H9 (cell line): ENCODE data around the gene MDFIC. TPM values are rescaled to one million over a fixed set of nuclear protein-coding genes. Genes with fewer than 3 reads are reported as not detected.
"Not testable (repeated sequence)": the region's sequence is repeated elsewhere in the genome, so short reads cannot be mapped to it uniquely, and the experiment has no call there.

Experiments used
- DNase-seq: peaks from one replicate; pipeline ENCODE4 v3.0.0-alpha.2; 2017
- H2AFZ ChIP-seq: one replicate; pipeline ENCODE4 v1.6.1; 2013; ENCODE audit warnings: mild to moderate bottlenecking, low read length, control low read depth, moderate library complexity
- H2AK5ac ChIP-seq: 2 replicates; pipeline ENCODE4 v1.6.1; 2013; ENCODE audit warnings: low read length, control low read depth, mixed read lengths; ENCODE audit not compliant: insufficient read length
- H2BK120ac ChIP-seq: one replicate; pipeline ENCODE4 v1.6.1; 2013; ENCODE audit warnings: low read depth, mild to moderate bottlenecking, low read length, control low read depth, inconsistent platforms; ENCODE audit not compliant: poor library complexity, severe bottlenecking
- H2BK12ac ChIP-seq: 2 replicates; pipeline ENCODE4 v1.6.1; 2013; ENCODE audit warnings: low read length, control low read depth, mixed read lengths, low read depth; ENCODE audit not compliant: insufficient read length
- H2BK15ac ChIP-seq: 2 replicates; pipeline ENCODE4 v1.6.1; 2013; ENCODE audit warnings: low read depth, low read length, control low read depth
- H2BK20ac ChIP-seq: one replicate; pipeline ENCODE4 v1.6.1; 2013; ENCODE audit warnings: low read depth, mild to moderate bottlenecking, low read length, control low read depth, inconsistent platforms; ENCODE audit not compliant: poor library complexity, severe bottlenecking
- H2BK5ac ChIP-seq: 2 replicates; pipeline ENCODE4 v1.6.1; 2013; ENCODE audit warnings: low read length, control low read depth, mixed read lengths; ENCODE audit not compliant: insufficient read length
- H3K14ac ChIP-seq: 2 replicates; pipeline ENCODE4 v1.6.1; 2013; ENCODE audit warnings: low read length, control low read depth; ENCODE audit not compliant: insufficient read depth
- H3K18ac ChIP-seq: 2 replicates; pipeline ENCODE4 v1.6.1; 2013; ENCODE audit warnings: low read depth, mild to moderate bottlenecking, mixed read lengths, low read length, control low read depth; ENCODE audit not compliant: insufficient read length
- H3K23ac ChIP-seq: 2 replicates; pipeline ENCODE4 v1.6.1; 2013; ENCODE audit warnings: low read length, control low read depth, mixed read lengths, low read depth; ENCODE audit not compliant: insufficient read length
- H3K23me2 ChIP-seq: 2 replicates; pipeline ENCODE4 v1.6.1; 2013; ENCODE audit warnings: low read depth, mild to moderate bottlenecking, mixed read lengths, low read length, control low read depth; ENCODE audit not compliant: insufficient read length, poor library complexity, severe bottlenecking
- H3K27ac ChIP-seq: 2 replicates; pipeline ENCODE4 v1.5.1; 2013; ENCODE audit warnings: low read length, control low read depth, mixed read lengths, low read depth; ENCODE audit not compliant: insufficient read length
- H3K27me3 ChIP-seq: 2 replicates; pipeline ENCODE4 v1.6.1; 2013; ENCODE audit warnings: low read length, control low read depth, inconsistent platforms; ENCODE audit not compliant: insufficient read depth
- H3K4ac ChIP-seq: 2 replicates; pipeline ENCODE4 v1.6.1; 2013; ENCODE audit warnings: low read depth, mild to moderate bottlenecking, control low read depth, inconsistent platforms, low read length, moderate library complexity
- H3K4me1 ChIP-seq: 2 replicates; pipeline ENCODE4 v1.6.1; 2013; ENCODE audit warnings: low read length, control low read depth, inconsistent platforms; ENCODE audit not compliant: insufficient read depth
- H3K4me2 ChIP-seq: 2 replicates; pipeline ENCODE4 v1.6.1; 2013; ENCODE audit warnings: low read length, control low read depth, mixed read lengths; ENCODE audit not compliant: insufficient read length, insufficient read depth
- H3K56ac ChIP-seq: 2 replicates; pipeline ENCODE4 v1.6.1; 2013; ENCODE audit warnings: low read depth, mild to moderate bottlenecking, mixed read lengths, low read length, control low read depth; ENCODE audit not compliant: insufficient read length
- H3K79me1 ChIP-seq: 2 replicates; pipeline ENCODE4 v1.6.1; 2013; ENCODE audit warnings: low read depth, mild to moderate bottlenecking, moderate library complexity, low read length, control low read depth, inconsistent platforms; ENCODE audit not compliant: insufficient read depth, poor library complexity, severe bottlenecking
- H3K79me2 ChIP-seq: 2 replicates; pipeline ENCODE4 v1.6.1; 2013; ENCODE audit warnings: low read length, control low read depth, inconsistent platforms; ENCODE audit not compliant: insufficient read depth
- H3K9ac ChIP-seq: 2 replicates; pipeline ENCODE4 v1.6.1; 2013; ENCODE audit warnings: low read length, control low read depth, mixed read lengths; ENCODE audit not compliant: insufficient read length; ENCODE audit errors: extremely low read depth
- H3K9me3 ChIP-seq: one replicate; pipeline ENCODE4 v1.6.1; 2013; ENCODE audit warnings: low read depth, low read length, inconsistent platforms; ENCODE audit not compliant: control insufficient read depth
- H3T11ph ChIP-seq: one replicate; pipeline ENCODE4 v1.6.1; 2013; ENCODE audit warnings: mild to moderate bottlenecking, low read length, control low read depth, inconsistent platforms
- H4K20me1 ChIP-seq: one replicate; pipeline ENCODE4 v1.6.1; 2013; ENCODE audit not compliant: control insufficient read depth, insufficient read length, insufficient read depth
- H4K5ac ChIP-seq: 2 replicates; pipeline ENCODE4 v1.6.1; 2013; ENCODE audit warnings: low read depth, mild to moderate bottlenecking, mixed read lengths, low read length, control low read depth; ENCODE audit not compliant: insufficient read length
- H4K8ac ChIP-seq: replicated peaks from 2 replicates; pipeline ENCODE4 v1.6.1; 2013; ENCODE audit warnings: low read length, control low read depth, mixed read lengths, low read depth; ENCODE audit not compliant: insufficient read length
- H4K91ac ChIP-seq: 2 replicates; pipeline ENCODE4 v1.6.1; 2013; ENCODE audit warnings: low read depth, mild to moderate bottlenecking, moderate library complexity, mixed read lengths, low read length, control low read depth; ENCODE audit not compliant: insufficient read length
- H3K27ac Mint-ChIP-seq, 3 experiments: 2 replicates in 2 of 3; 3 replicates in 1 of 3; pipeline ENCODE4 v1.8.0; 2020 to 2021; ENCODE audit warnings: mixed read lengths in 3 of 3, mild to moderate bottlenecking in 1 of 3, moderate library complexity in 1 of 3
- H3K27me3 Mint-ChIP-seq: 2 replicates; pipeline ENCODE4 v1.8.0; 2021; ENCODE audit warnings: low read depth, mild to moderate bottlenecking, moderate library complexity, mixed read lengths
- H3K36me3 Mint-ChIP-seq, 3 experiments: 2 replicates in 2 of 3; 3 replicates in 1 of 3; pipeline ENCODE4 v1.8.0; 2020 to 2021; ENCODE audit warnings: low read depth in 3 of 3, mixed read lengths in 3 of 3; ENCODE audit not compliant: insufficient read depth in 1 of 3
- H3K4me1 Mint-ChIP-seq, 2 experiments: 2 replicates each; pipeline ENCODE4 v1.8.0; 2020; ENCODE audit warnings: mixed read lengths in 2 of 2
- H3K4me3 Mint-ChIP-seq, 2 experiments: 2 replicates in 1 of 2; 3 replicates in 1 of 2; pipeline ENCODE4 v1.8.0; 2020 to 2021; ENCODE audit warnings: mild to moderate bottlenecking in 2 of 2, mixed read lengths in 2 of 2, moderate library complexity in 1 of 2
- H3K9me3 Mint-ChIP-seq, 2 experiments: 2 replicates in 1 of 2; 3 replicates in 1 of 2; pipeline ENCODE4 v1.8.0; 2020; ENCODE audit warnings: mild to moderate bottlenecking in 2 of 2, mixed read lengths in 2 of 2, moderate library complexity in 1 of 2
- WGBS: extraction: QIAGEN DNeasy Blood & Tissue Kit; methylation state at CpG from one replicate; pipeline ENCODE4 v1.1.7; 2013; ENCODE audit warnings: missing lambda C conversion rate, low lambda C conversion rate, mixed read lengths; ENCODE audit not compliant: insufficient read length; ENCODE audit errors: extremely low coverage; 5-methylcytosine and 5-hydroxymethylcytosine counted together
- total RNA-seq: library from RNA; stranded (reverse); gene quantifications from 2 replicates; pipeline ENCODE4 v1.2.1, GENCODE V29; 2021
- TF ChIP-seq, protein P1 (sequence below): fragments of 200-600 bp; sonication (generic); conservative IDR thresholded peaks from 3 replicates; pipeline ENCODE4 v1.8.0; 2021; ENCODE audit warnings: antibody characterized with exemption, mild to moderate bottlenecking

The MDFIC gene
- total RNA-seq, 1 experiment from 2014 or later: 2.0 TPM

DNA sequence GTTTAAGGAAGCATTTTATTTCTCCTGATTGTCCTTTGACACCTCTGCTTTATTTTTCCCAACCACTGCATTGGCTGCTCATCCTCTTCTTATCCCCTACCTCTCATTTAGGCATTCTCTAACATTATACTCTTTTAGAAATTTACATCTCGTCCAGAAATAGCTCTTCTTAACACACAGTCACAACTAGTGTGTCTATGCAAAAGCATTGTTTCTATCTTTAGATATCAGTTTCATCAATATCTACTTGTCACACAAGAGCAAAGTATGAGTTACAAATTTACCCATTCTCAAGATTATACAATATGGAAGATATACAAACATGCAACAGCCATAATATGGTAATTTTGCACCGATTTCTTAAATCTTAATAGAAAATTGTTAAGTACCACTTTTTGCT lies 35.7 kb upstream of the MDFIC start:
- H3K56ac ChIP-seq: no peak overlapping the region
- Mint-ChIP-seq H3K4me1 (no peaks in the 10 kb centered on the region; a peak in 1 of 4 replicates), H3K27ac (no peak overlapping the region), H3K27me3 (no peaks in the 10 kb centered on the region), H3K9me3 (no peaks in the 10 kb centered on the region), H3K36me3 (no peaks in the 10 kb centered on the region), H3K4me3 (no peak overlapping the region)
- no peak overlapping the region for H2AFZ ChIP-seq
- no peak overlapping the region for H3K9ac ChIP-seq
- H3K4me2 ChIP-seq: no peak overlapping the region
- no peak overlapping the region for H2BK20ac ChIP-seq
- no peak overlapping the region for H2AK5ac ChIP-seq
- DNase-seq: no peak
- no peaks in the 10 kb centered on the region for H3K27me3 ChIP-seq
- H4K20me1 ChIP-seq: no peaks in the 10 kb centered on the region
- no peak overlapping the region for H2BK12ac ChIP-seq
- no peaks in the 10 kb centered on the region for H3K9me3 ChIP-seq
- H3K4me1 ChIP-seq: no peaks in the 10 kb centered on the region
- no peaks in the 10 kb centered on the region for H3K23me2 ChIP-seq
- no peak overlapping the region for H2BK120ac ChIP-seq
- H3K23ac ChIP-seq: no peak overlapping the region
- H4K5ac ChIP-seq: no peak overlapping the region
- no peak overlapping the region for H3T11ph ChIP-seq
- no peak overlapping the region for H3K27ac ChIP-seq
- TF ChIP-seq, protein P1, sequence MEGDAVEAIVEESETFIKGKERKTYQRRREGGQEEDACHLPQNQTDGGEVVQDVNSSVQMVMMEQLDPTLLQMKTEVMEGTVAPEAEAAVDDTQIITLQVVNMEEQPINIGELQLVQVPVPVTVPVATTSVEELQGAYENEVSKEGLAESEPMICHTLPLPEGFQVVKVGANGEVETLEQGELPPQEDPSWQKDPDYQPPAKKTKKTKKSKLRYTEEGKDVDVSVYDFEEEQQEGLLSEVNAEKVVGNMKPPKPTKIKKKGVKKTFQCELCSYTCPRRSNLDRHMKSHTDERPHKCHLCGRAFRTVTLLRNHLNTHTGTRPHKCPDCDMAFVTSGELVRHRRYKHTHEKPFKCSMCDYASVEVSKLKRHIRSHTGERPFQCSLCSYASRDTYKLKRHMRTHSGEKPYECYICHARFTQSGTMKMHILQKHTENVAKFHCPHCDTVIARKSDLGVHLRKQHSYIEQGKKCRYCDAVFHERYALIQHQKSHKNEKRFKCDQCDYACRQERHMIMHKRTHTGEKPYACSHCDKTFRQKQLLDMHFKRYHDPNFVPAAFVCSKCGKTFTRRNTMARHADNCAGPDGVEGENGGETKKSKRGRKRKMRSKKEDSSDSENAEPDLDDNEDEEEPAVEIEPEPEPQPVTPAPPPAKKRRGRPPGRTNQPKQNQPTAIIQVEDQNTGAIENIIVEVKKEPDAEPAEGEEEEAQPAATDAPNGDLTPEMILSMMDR: no peak
- H3K18ac ChIP-seq: no peak overlapping the region
- no CpG with 5 or more reads among the region's 2 CpGs for WGBS
- no peak overlapping the region for H4K91ac ChIP-seq
- H2BK5ac ChIP-seq: no peak overlapping the region
- no peak overlapping the region for H3K4ac ChIP-seq
- no peak overlapping the region for H4K8ac ChIP-seq
- no peak overlapping the region for H2BK15ac ChIP-seq
- H3K79me1 ChIP-seq: no peaks in the 10 kb centered on the region
- H3K79me2 ChIP-seq: no peaks in the 10 kb centered on the region
- H3K14ac ChIP-seq: no peak overlapping the region

DNA sequence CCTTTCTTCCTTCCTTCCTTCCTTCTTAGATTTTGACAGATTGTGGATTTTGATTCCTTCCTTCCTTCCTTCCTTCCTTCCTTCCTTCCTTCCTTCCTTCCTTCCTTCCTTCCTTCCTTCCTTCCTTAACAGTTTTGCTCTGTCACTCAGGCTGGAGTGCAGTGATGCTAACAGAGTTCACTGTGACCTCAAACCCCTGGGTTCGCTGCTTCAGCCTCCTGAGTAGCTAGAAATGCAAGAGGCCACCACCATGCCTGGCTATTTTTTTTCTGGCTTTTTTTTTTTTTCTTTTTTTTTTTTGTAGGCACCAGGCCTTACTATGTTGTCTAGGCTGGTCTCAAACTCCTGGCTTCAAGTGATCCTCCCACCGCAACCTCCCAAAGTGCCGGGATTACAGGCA lies 32.8 kb upstream of the MDFIC start:
- not testable (repeated sequence) for H3K4me1 ChIP-seq, H3K56ac ChIP-seq, H2AFZ ChIP-seq, H3K4me1 Mint-ChIP-seq, H4K91ac ChIP-seq, H3K14ac ChIP-seq, H3K4me3 Mint-ChIP-seq, H2BK15ac ChIP-seq, H3K18ac ChIP-seq, H3K23me2 ChIP-seq, H3K27ac ChIP-seq, H3T11ph ChIP-seq, H3K36me3 Mint-ChIP-seq, H3K23ac ChIP-seq, H4K8ac ChIP-seq, H3K9me3 Mint-ChIP-seq, H2BK20ac ChIP-seq, DNase-seq, H3K79me2 ChIP-seq, H3K27ac Mint-ChIP-seq, H3K4ac ChIP-seq, H3K9me3 ChIP-seq, H3K27me3 Mint-ChIP-seq, H2BK120ac ChIP-seq, H2AK5ac ChIP-seq, H4K5ac ChIP-seq, H3K9ac ChIP-seq, H4K20me1 ChIP-seq, H3K4me2 ChIP-seq, H2BK12ac ChIP-seq, H3K27me3 ChIP-seq, H2BK5ac ChIP-seq, H3K79me1 ChIP-seq
- WGBS: no CpG with 5 or more reads among the region's 3 CpGs
